Measurements from ENCODE around the gene ADGRF3. TPM values are rescaled to one million over a fixed set of nuclear protein-coding genes. Genes with fewer than 3 reads are reported as not detected.

ADGRF3 gene
- total RNA-seq, 4 donors from 2014 or later = 4.1 TPM; not detected in 3

DNA sequence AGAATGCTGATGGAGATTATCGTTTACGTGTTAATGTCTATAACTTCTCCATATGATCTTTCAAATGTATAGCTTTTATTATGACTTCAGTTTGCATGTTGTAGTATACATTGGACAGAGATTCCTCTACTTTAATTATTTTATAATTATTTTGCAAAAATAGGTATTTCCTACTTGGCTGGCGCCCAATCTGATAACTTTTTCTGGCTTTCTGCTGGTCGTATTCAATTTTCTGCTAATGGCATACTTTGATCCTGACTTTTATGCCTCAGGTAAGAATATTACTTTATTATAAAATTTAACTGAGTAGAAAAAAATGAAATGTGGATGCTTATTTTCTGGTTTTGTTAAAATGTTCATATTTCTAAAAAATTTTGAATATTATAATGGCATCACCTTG, 18.1 kb upstream of the ADGRF3 start:
- H3K9me3 ChIP-seq = no peaks in the 10 kb centered on the region
- DNase-seq = no peak
- H3K27me3 ChIP-seq = no peaks in the 10 kb centered on the region
- no peak overlapping the region for H3K27ac ChIP-seq
- no peak for TF ChIP-seq POLR2A (IDR thresholded peaks at IDR 0.05)
- TF ChIP-seq, protein P1, sequence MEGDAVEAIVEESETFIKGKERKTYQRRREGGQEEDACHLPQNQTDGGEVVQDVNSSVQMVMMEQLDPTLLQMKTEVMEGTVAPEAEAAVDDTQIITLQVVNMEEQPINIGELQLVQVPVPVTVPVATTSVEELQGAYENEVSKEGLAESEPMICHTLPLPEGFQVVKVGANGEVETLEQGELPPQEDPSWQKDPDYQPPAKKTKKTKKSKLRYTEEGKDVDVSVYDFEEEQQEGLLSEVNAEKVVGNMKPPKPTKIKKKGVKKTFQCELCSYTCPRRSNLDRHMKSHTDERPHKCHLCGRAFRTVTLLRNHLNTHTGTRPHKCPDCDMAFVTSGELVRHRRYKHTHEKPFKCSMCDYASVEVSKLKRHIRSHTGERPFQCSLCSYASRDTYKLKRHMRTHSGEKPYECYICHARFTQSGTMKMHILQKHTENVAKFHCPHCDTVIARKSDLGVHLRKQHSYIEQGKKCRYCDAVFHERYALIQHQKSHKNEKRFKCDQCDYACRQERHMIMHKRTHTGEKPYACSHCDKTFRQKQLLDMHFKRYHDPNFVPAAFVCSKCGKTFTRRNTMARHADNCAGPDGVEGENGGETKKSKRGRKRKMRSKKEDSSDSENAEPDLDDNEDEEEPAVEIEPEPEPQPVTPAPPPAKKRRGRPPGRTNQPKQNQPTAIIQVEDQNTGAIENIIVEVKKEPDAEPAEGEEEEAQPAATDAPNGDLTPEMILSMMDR (IDR thresholded peaks at IDR 0.05) = no peak
- peaks cover 0 to 6% (median 0%) of the 10 kb centered on the region in 4 donors for H3K4me1 ChIP-seq
- H3K36me3 ChIP-seq = peaks cover 0 to 27% (median 0%) of the 10 kb centered on the region in 3 donors
- no peak overlapping the region for H3K4me3 ChIP-seq

DNA sequence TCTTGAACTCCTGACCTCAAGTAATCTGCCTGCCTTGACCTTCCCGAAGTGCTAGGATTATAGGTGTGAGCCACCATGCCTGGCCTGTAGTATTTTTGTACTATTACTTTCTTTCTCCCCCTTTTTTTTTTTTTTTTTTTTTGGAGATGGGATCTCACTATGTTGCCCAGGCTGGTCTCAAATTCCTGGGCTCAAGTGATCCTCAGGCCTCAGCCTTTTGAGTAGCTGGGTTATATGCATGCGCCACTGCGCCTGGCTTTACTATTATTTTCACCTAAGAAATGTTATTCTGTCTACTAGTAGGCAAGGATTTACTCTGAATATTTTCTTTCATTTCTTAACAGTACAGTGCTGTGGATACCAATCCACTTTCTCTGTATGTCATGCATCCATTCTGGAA, 17.4 kb upstream of the ADGRF3 start:
- no peak for DNase-seq
- TF ChIP-seq, protein P1 (IDR thresholded peaks at IDR 0.05) = no peak
- no peak for TF ChIP-seq POLR2A (IDR thresholded peaks at IDR 0.05)
- Histone ChIP-seq H3K27me3 (no peaks in the 10 kb centered on the region), H3K4me3 (no peak overlapping the region), H3K36me3 (peaks cover 0 to 24% (median 0%) of the 10 kb centered on the region in 3 donors), H3K9me3 (no peaks in the 10 kb centered on the region), H3K27ac (peak overlapping the region in 1 of 4 donors; percentile 36), H3K4me1 (peaks cover 0 to 6% (median 0%) of the 10 kb centered on the region in 4 donors)

DNA sequence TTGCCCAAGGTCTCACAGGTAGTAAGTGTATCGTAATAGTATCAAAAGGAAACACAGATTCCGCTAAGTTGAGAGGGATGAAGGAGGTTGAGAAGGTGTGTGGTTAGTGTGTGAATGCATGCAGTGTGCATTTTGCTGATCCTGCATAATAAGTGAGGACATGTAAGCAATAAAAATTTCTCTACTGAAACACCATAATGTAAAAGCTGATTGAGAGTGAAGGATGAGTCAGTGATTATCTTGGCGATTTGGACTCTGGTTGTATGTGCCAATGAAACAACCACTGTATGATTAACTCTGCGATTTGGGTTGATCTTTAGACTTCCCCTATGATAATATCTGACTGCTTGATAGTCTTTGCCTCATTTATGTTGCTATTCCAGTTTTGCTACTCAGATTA, 16.7 kb upstream of the ADGRF3 start:
- Histone ChIP-seq H3K27me3 (no peaks in the 10 kb centered on the region), H3K27ac (peak overlapping the region in 2 of 4 donors; percentile 14 to 32), H3K9me3 (no peaks in the 10 kb centered on the region), H3K4me3 (no peak overlapping the region), H3K4me1 (peaks cover 0 to 6% (median 0%) of the 10 kb centered on the region in 4 donors), H3K36me3 (peaks cover 0 to 23% (median 0%) of the 10 kb centered on the region in 3 donors)
- TF ChIP-seq POLR2A (IDR thresholded peaks at IDR 0.05) = no peak
- TF ChIP-seq, protein P1 (IDR thresholded peaks at IDR 0.05) = no peak
- DNase-seq = no peak

DNA sequence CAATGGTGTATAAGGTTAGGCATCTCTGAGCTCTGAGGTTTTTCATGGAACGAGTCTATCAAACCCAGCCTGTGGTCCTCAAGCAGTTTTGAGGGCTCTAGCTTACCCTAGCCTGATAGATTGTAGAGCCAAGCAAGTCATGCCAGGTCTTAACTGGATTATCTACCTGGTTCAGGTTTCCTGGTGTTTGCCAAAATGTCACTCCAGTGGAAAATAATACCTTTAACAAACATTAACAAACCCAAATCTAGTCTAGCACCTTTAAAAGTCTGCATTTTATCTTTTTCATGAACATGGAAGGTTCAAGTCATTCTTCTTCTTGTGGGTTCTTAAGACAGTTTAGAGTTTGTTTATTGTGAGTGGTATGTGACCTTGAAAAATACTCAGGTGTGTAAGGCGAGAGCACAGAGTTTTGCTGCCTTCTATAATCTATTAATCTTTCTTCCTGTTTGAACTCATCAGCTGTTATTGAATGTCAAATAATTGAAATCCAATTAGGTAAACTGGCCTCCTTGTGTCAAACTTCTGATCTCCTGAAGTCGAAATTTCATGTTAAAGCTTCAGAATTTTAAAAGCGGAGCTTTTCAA, 13.4 kb upstream of the ADGRF3 start:
- DNase-seq = no peak
- Histone ChIP-seq H3K4me1 (peaks cover 0 to 14% (median 0%) of the 10 kb centered on the region in 4 donors), H3K9me3 (no peaks in the 10 kb centered on the region), H3K4me3 (no peak overlapping the region), H3K27ac (no peak overlapping the region), H3K27me3 (no peaks in the 10 kb centered on the region), H3K36me3 (peaks cover 0 to 3% (median 0%) of the 10 kb centered on the region in 3 donors)
- TF ChIP-seq, protein P1 (IDR thresholded peaks at IDR 0.05) = no peak
- no peak for TF ChIP-seq POLR2A (IDR thresholded peaks at IDR 0.05)

DNA sequence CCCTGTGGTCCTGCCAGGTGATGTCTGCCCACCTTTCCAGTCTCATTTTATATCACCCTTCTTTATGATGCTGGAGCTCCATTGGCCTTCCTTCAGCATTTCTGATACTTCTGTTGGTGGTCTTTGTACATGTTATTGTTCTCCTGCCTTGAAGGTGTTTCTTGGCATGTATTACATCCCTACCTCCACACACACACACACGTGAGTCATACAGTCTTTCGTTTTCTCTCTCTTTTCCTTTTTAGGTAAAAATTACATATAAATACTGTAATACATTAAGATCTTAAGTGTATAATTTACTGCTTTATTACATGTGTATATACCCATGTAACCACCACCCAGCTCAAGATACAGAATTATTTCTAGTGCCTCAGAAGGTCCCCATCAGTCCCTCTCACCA, 10.2 kb upstream of the ADGRF3 start:
- TF ChIP-seq POLR2A (IDR thresholded peaks at IDR 0.05) = no peak
- TF ChIP-seq, protein P1 (IDR thresholded peaks at IDR 0.05) = no peak
- Histone ChIP-seq H3K27me3 (no peaks in the 10 kb centered on the region), H3K27ac (no peak overlapping the region), H3K4me1 (peaks cover 0 to 8% (median 0%) of the 10 kb centered on the region in 4 donors), H3K4me3 (no peak overlapping the region), H3K9me3 (no peaks in the 10 kb centered on the region), H3K36me3 (peaks cover 0 to 3% (median 0%) of the 10 kb centered on the region in 3 donors)
- DNase-seq = no peak

Data from Peyer's patch (tissue), 4 donors.